WTC11 (cell line): ENCODE results near the gene SYK. TPM values are rescaled to one million over a fixed set of nuclear protein-coding genes. Genes with fewer than 3 reads are reported as not detected.

ENCODE experiments used
- ATAC-seq: fragments of 200-7000 bp; cut with Tn5 transposase; 2 replicates; pipeline ENCODE4 v1.10.0; 2021; ENCODE audit warnings: mild to moderate bottlenecking, moderate library complexity
- CTCF ChIA-PET: fragments of 300-600 bp; sonication (Branson Sonifier 250); formaldehyde crosslinking; loops from one replicate; lab custom pipeline; 2021; ENCODE audit warnings: antibody characterized with exemption; lab: Charles Lee
- POLR2A ChIA-PET: fragments of 350-600 bp; sonication (Branson Sonifier 250); formaldehyde crosslinking; loops from one replicate; lab custom pipeline; 2021; ENCODE audit warnings: antibody characterized with exemption; lab: Charles Lee
- DNase-seq: peaks from one replicate; pipeline ENCODE4 v3.0.0; 2021; ENCODE audit warnings: low spot score
- H3K27ac Mint-ChIP-seq: 2 replicates; pipeline ENCODE4 v1.8.0; 2021; ENCODE audit warnings: mixed read lengths
- H3K27me3 Mint-ChIP-seq: 2 replicates; pipeline ENCODE4 v1.8.0; 2021; ENCODE audit warnings: low read depth, mild to moderate bottlenecking, moderate library complexity, mixed read lengths
- H3K36me3 Mint-ChIP-seq: 2 replicates; pipeline ENCODE4 v1.8.0; 2021; ENCODE audit warnings: mixed read lengths
- H3K4me1 Mint-ChIP-seq: 2 replicates; pipeline ENCODE4 v1.8.0; 2022; ENCODE audit warnings: mixed read lengths
- H3K4me3 Mint-ChIP-seq: 2 replicates; pipeline ENCODE4 v1.8.0; 2021; ENCODE audit warnings: mild to moderate bottlenecking, moderate library complexity, mixed read lengths
- H3K9me3 Mint-ChIP-seq: 2 replicates; pipeline ENCODE4 v1.8.0; 2021; ENCODE audit warnings: mixed read lengths
- ATF1 ChIP-seq: sonication (generic); formaldehyde crosslinking; IDR thresholded peaks from 2 replicates; pipeline ENCODE4 v1.8.1; 2023; ENCODE audit warnings: mild to moderate bottlenecking, moderate library complexity, missing genetic modification reagents
- CDX4 ChIP-seq: fragments of 250-450 bp; sonication (Bioruptor Pico); IDR thresholded peaks from 2 replicates; pipeline ENCODE4 v1.9.0; 2021; ENCODE audit warnings: moderate library complexity, mild to moderate bottlenecking, inconsistent platforms, borderline replicate concordance
- CREM ChIP-seq: sonication (generic); formaldehyde crosslinking; IDR thresholded peaks from 2 replicates; pipeline ENCODE4 v1.8.1; 2022; ENCODE audit warnings: mild to moderate bottlenecking, missing genetic modification reagents, moderate library complexity
- CTCF ChIP-seq: fragments of 200-600 bp; IDR thresholded peaks from 2 replicates; pipeline ENCODE4 v1.8.0; 2022; ENCODE audit warnings: antibody characterized with exemption
- ELF4 ChIP-seq: sonication (generic); formaldehyde crosslinking; IDR thresholded peaks from 2 replicates; pipeline ENCODE4 v1.8.1; 2022; ENCODE audit warnings: low read depth, mild to moderate bottlenecking, moderate library complexity, missing genetic modification reagents
- EMX1 ChIP-seq: fragments of 250-450 bp; sonication (Bioruptor Pico); IDR thresholded peaks from 2 replicates; pipeline ENCODE4 v1.8.0; 2021; ENCODE audit warnings: mild to moderate bottlenecking
- ESRRA ChIP-seq: sonication (generic); formaldehyde crosslinking; IDR thresholded peaks from 2 replicates; pipeline ENCODE4 v1.8.1; 2022; ENCODE audit warnings: mild to moderate bottlenecking, missing genetic modification reagents, borderline replicate concordance
- GABPB1 ChIP-seq: sonication (generic); formaldehyde crosslinking; IDR thresholded peaks from 2 replicates; pipeline ENCODE4 v1.8.1; 2023; ENCODE audit warnings: mild to moderate bottlenecking, missing genetic modification reagents
- GTF2I ChIP-seq: fragments of 250-450 bp; sonication (Bioruptor Pico); conservative IDR thresholded peaks from 2 replicates; pipeline ENCODE4 v1.4.0; 2021; ENCODE audit warnings: mild to moderate bottlenecking
- IRF1 ChIP-seq: sonication (generic); formaldehyde crosslinking; IDR thresholded peaks from 2 replicates; pipeline ENCODE4 v1.8.0; 2023; ENCODE audit warnings: missing genetic modification reagents
- IRF2 ChIP-seq: sonication (generic); formaldehyde crosslinking; IDR thresholded peaks from 2 replicates; pipeline ENCODE4 v1.8.0; 2022; ENCODE audit warnings: low read depth, missing genetic modification reagents, borderline replicate concordance
- JUN ChIP-seq: sonication (generic); formaldehyde crosslinking; IDR thresholded peaks from 2 replicates; pipeline ENCODE4 v1.8.0; 2023; ENCODE audit warnings: mild to moderate bottlenecking, missing genetic modification reagents
- MAX ChIP-seq: sonication (generic); formaldehyde crosslinking; IDR thresholded peaks from 2 replicates; pipeline ENCODE4 v1.8.0; 2022; ENCODE audit warnings: mild to moderate bottlenecking, missing genetic modification reagents
- NFYB ChIP-seq: sonication (generic); formaldehyde crosslinking; conservative IDR thresholded peaks from 2 replicates; pipeline ENCODE4 v1.8.0; 2022; ENCODE audit warnings: low read depth, missing genetic modification reagents
- NR2C2 ChIP-seq: sonication (generic); formaldehyde crosslinking; IDR thresholded peaks from 2 replicates; pipeline ENCODE4 v1.8.0; 2022; ENCODE audit warnings: mild to moderate bottlenecking, missing genetic modification reagents
- SMAD4 ChIP-seq: sonication (generic); formaldehyde crosslinking; IDR thresholded peaks from 2 replicates; pipeline ENCODE4 v1.8.0; 2022; ENCODE audit warnings: mild to moderate bottlenecking, missing genetic modification reagents
- USF2 ChIP-seq: sonication (generic); formaldehyde crosslinking; IDR thresholded peaks from 2 replicates; pipeline ENCODE4 v1.8.1; 2023; ENCODE audit warnings: mild to moderate bottlenecking, missing genetic modification reagents, moderate library complexity
- ZBTB43 ChIP-seq: sonication (generic); formaldehyde crosslinking; IDR thresholded peaks from 2 replicates; pipeline ENCODE4 v1.8.1; 2023; ENCODE audit warnings: mild to moderate bottlenecking, missing genetic modification reagents
- ZNF232 ChIP-seq: sonication (generic); formaldehyde crosslinking; IDR thresholded peaks from 2 replicates; pipeline ENCODE4 v1.8.0; 2022; ENCODE audit warnings: mild to moderate bottlenecking, missing genetic modification reagents
- ZNF263 ChIP-seq: sonication (generic); formaldehyde crosslinking; IDR thresholded peaks from 2 replicates; pipeline ENCODE4 v1.8.1; 2022; ENCODE audit warnings: low read depth, mild to moderate bottlenecking, moderate library complexity, missing genetic modification reagents
- ZNF396 ChIP-seq: fragments of 250-450 bp; sonication (Bioruptor Pico); IDR thresholded peaks from 2 replicates; pipeline ENCODE4 v1.8.0; 2021; ENCODE audit warnings: mild to moderate bottlenecking, moderate library complexity, borderline replicate concordance
- ZNF416 ChIP-seq: fragments of 250-450 bp; sonication (Bioruptor Pico); IDR thresholded peaks from 2 replicates; pipeline ENCODE4 v1.9.0; 2021; ENCODE audit warnings: mild to moderate bottlenecking, inconsistent platforms
- ZNF423 ChIP-seq: fragments of 250-450 bp; sonication (Bioruptor Pico); IDR thresholded peaks from 2 replicates; pipeline ENCODE4 v2.1.2; 2022; ENCODE audit warnings: mild to moderate bottlenecking, moderate library complexity
- ZSCAN18 ChIP-seq: fragments of 250-450 bp; sonication (Bioruptor Pico); IDR thresholded peaks from 2 replicates; pipeline ENCODE4 v2.1.2; 2022; ENCODE audit warnings: mild to moderate bottlenecking, moderate library complexity
- total RNA-seq: library from RNA; stranded (reverse); gene quantifications from 3 replicates; pipeline ENCODE4 v1.2.3, GENCODE V29; 2021

The SYK gene
- total RNA-seq, 1 experiment from 2014 or later, result 7.4 TPM

GRCh38 chr9:90921104-90921503 is 119.5 kb downstream of the SYK start (continued):
- no peak for TF ChIP-seq ZBTB43 (CRISPR knock-in tag)
- TF ChIP-seq IRF2 (CRISPR knock-in tag), result no peak
- TF ChIP-seq GTF2I, result no peak
- no peak for TF ChIP-seq ZNF416 (CRISPR knock-in tag)
- TF ChIP-seq ATF1 (CRISPR knock-in tag), result no peak
- TF ChIP-seq, all 79 proteins: peak for 0

GRCh38 chr9:90921969-90922368 is 120.3 kb downstream of the SYK start:
- no peaks in the 10 kb centered on the region for H3K27me3 Mint-ChIP-seq
- no peak for TF ChIP-seq NFYB (CRISPR knock-in tag)
- TF ChIP-seq ESRRA, result no peak
- TF ChIP-seq USF2 (CRISPR knock-in tag), result no peak
- TF ChIP-seq SMAD4 (CRISPR knock-in tag), result no peak
- TF ChIP-seq MAX, result no peak
- no peak for TF ChIP-seq ZNF423
- TF ChIP-seq, all 79 proteins: peak for 0
- no peaks in the 10 kb centered on the region for H3K4me1 Mint-ChIP-seq
- DNase-seq (no peak), ATAC-seq (no peak)
- no peaks in the 10 kb centered on the region for H3K9me3 Mint-ChIP-seq
- ChIA-PET POLR2A (no interaction called here), CTCF (interaction anchor here (1.0 kb wide), 1 partner anchor 502 kb away, joined by 4 read pairs; the partner anchor contains the start of gene NFIL3)
- H3K36me3 Mint-ChIP-seq, result no peaks in the 10 kb centered on the region
- H3K27ac Mint-ChIP-seq, result no peak overlapping the region
- no peak overlapping the region for H3K4me3 Mint-ChIP-seq

GRCh38 chr9:90925581-90926257 is 124.1 kb downstream of the SYK start:
- Mint-ChIP-seq H3K27ac (no peak overlapping the region), H3K36me3 (no peaks in the 10 kb centered on the region), H3K27me3 (no peaks in the 10 kb centered on the region), H3K4me3 (no peak overlapping the region), H3K4me1 (peaks cover 5% of the 10 kb centered on the region; the same call in 1 of the 2 replicates), H3K9me3 (no peaks in the 10 kb centered on the region)
- TF ChIP-seq ELF4 (CRISPR knock-in tag) (no peak), IRF1 (CRISPR knock-in tag) (no peak), NR2C2 (CRISPR knock-in tag) (no peak)
- ChIA-PET CTCF (interaction anchor here (1.5 kb wide), 1 partner anchor 36 kb away, joined by 3 read pairs; no protein-coding TSS in a partner anchor), POLR2A (interaction anchor here (0.7 kb wide), 1 partner anchor 281 kb away, joined by 3 read pairs; no protein-coding TSS in a partner anchor)
- ATAC-seq, result no peak
- DNase-seq, result no peak

GRCh38 chr9:90926936-90927335 is 125.3 kb downstream of the SYK start:
- POLR2A ChIA-PET, result no interaction called here
- Mint-ChIP-seq H3K4me3 (no peak overlapping the region), H3K27me3 (no peaks in the 10 kb centered on the region), H3K9me3 (no peaks in the 10 kb centered on the region), H3K4me1 (peaks cover 7% of the 10 kb centered on the region; the same call in 1 of the 2 replicates), H3K36me3 (no peaks in the 10 kb centered on the region), H3K27ac (no peak overlapping the region)
- CTCF ChIA-PET, result interaction anchor here (1.5 kb wide), 1 partner anchor 37 kb away, joined by 3 read pairs; no protein-coding TSS in a partner anchor
- ATAC-seq (no peak), DNase-seq (no peak)
- TF ChIP-seq ZNF232 (CRISPR knock-in tag) (no peak), ZNF263 (no peak), ZNF396 (no peak), JUN (CRISPR knock-in tag) (no peak), CREM (no peak), CDX4 (CRISPR knock-in tag) (no peak), GABPB1 (CRISPR knock-in tag) (no peak), EMX1 (no peak), CTCF (no peak), ZSCAN18 (CRISPR knock-in tag) (no peak)
